GM19463 (cell line): ENCODE results near the gene SH3RF3.

Source experiments
- ATAC-seq: cut with Tn5 transposase; IDR thresholded peaks from one replicate; pipeline ENCODE4 v1.9.1; 2021; ENCODE audit warnings: mild to moderate bottlenecking, moderate library complexity; ENCODE audit not compliant: unreplicated experiment

SH3RF3 gene

DNA sequence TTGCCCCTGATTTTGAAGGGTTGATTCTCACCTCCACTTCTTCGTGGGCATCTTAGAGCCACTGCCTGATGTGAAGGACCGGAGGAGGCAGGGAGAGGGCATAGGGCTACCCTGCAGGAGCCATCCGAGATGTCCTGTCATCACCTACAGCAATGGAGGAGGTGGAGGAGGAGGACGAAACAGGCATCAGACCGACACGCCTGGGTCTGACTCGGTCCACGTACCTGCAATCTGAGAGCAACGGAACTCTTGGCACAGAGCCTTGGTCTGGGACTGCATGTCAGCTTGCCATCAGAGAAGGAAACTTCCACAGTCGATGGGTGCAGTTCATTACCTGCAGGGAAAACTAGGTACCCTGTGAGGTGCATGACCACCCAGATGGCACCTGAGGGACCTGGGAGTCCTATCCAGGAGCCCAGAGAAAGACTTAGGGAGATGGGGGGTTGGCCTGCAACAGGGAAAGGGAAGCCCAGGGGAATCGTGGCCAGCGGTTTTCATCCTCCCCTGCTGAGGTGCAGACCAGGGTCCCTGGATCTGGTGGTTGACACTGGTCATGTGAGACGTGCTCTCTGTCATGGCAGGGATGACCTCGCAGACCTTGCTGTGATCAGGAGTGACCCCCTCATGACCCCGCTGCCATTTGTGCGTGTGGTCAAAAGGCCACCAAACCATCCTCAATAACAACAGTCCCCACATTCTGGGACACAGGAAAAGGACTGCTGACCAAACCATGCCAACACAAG, 293.9 kb downstream of the SH3RF3 start:
- no peak for ATAC-seq

DNA sequence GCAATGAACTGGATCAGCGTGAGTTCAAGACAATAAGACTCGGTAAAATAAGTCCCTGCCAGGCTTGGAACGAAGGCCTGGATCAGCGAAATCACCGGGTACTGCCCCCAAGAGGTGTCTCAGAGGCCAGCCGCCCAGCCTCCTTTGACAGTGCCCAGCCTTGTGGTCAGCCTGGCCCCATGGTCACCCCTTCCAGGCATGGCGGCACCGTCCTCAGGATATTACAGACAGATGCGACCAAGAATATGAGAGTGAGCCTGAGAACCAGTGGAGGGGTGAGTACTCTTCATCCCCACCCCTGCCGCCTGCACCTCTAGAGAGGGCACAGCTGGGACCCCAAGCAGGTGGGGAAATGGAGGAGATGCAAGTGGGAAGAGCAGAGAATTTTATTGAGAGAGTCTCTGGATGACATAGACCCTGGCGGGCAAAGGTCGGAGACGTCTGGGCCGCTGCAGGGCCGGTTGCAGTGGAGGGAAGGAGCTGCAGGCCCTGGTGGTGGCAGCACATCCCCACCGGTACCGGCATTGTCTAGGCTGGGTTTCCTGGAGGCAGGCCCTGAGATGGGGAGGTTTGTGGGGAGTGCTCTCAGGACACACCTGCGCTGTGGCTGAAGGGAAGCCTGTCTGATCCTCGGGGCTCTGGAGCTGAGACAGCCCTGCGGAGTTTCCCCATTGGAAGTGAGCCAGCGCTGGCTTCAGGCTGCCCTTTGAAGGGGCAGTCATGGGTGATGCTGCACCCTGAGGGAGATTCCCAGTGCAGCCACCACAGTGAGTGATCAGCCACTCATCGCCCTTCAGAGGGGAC, 294.8 kb downstream of the SH3RF3 start:
- no peak for ATAC-seq

DNA sequence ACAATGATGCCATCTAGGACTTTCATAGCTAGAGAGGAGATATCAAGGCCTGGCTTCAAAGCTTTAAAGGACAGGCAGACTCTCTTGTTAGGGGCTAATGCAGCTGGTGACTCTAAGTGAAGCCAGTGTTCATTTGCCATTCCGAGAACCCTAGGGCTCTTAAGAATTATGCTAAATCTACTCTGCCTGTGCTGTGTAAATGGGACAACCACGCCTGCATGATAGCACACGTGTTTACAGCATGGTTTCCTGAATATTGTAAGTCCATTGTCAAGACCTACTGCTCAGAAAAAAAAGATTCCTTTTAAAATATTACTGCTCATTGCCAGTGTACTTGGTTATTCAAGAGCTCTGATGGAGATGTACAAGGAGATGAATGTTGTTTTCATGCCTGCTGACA, 296.4 kb downstream of the SH3RF3 start:
- ATAC-seq, result no peak

DNA sequence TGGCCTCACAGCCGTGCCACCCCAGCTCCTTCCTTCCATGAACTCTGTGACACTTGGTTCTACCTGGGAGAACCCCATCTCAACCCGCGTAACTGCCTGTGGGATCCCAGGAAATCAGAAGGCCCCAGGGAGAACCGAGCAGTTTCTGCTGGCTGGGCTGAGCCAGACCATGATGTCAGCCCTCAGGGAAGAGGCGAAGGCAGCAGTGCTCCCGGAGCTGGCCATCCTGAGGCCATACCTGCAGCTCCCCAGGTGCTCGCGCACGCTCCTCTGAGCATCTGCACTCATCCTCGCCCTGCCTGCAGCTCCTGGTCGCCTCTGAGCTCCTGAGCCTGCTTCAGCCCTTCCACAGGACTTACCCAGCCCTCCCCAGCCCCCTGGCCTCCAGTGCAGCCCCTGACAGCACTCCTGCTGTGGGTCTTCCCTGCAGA, 298.7 kb downstream of the SH3RF3 start:
- ATAC-seq, result no peak

DNA sequence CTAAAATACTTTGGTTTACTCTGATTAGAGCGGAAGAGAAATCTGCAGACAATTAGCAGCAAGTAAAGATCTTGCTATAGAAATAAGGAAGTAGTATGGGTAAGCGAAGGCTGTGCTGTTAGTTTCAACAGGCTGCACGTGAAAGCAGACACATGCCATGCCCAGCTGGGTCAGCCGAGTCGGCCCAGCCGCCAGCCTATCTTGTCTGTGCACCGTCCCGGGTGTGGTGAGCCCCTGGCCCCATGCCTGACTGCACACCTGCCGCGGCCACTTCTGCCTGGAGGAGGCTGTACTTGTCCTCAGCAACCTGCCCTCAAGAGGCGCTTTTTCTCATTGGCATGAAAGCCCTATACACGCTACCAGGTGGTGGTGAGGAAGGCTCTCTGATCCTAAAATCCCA, 299.3 kb downstream of the SH3RF3 start:
- no peak for ATAC-seq

DNA sequence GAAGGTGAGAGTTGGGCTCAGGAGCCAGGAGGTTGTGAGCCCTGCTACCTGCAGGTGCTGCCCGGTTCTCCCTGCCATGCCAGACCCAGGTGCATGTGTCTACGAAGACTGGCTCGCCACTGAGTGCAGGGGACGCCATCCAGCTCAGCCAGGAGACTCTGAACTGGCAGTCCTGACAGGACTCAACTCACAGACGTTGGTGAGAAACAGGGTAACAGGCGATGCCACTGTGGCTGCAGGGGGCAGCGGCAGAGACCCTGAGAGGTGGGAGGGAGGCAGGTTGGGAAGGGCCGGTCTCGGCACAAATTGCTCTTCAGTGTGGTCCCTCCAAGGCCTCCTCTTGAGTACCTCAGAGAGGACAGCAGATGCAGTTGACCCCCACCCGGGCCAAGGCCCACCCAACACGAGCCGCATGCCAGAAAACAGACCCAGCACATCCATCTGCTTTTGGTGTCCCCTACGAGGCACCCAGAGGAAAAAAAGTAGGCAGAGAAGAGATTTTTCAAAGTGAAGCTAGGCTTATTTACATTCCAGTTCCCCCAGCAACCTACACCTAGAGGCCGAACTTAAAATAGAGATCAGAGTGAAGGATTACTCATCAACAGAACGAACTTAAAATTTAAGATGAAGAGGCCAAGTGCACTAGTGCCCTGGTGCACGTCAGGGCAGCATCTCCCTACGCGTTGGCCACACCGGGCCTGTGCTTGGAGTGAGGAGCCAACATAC, 300.0 kb downstream of the SH3RF3 start:
- ATAC-seq, result no peak

DNA sequence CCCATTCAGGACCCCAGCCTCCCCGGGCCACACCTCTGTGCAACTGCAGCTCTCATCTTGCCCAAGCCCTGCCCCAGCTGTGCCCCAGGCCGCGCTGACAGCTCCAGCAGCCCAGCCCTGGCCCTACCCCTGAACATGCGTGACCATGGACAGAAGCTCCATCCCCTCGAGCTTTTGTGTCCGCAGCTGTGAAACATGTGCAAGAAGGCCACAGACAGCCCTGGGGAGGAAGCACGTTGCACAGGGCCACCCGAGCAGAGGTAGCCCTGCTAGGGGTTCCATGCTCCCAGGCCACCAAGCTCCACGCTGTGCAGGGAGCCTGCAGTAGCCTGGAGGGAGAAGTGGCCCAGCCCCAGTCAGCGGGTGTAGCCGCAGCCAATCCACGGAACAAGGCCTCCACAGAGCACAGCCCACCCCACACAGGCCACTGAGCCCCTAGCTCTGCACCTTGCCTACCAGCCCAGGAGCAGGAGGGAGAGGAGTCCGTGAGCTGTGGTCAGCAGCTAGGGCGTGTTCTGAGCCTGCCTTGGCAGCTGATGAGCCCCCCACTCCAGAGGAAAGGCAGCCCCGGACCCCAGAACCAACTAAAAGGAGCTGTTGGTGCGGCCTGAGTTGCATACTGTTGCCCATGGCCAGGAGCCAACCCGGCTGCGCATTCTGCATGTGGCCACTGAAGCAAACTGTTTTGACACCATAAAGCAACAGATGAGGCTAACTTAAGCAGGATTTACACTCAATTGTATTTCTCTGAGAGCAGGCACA, 300.7 kb downstream of the SH3RF3 start:
- ATAC-seq, result no peak

DNA sequence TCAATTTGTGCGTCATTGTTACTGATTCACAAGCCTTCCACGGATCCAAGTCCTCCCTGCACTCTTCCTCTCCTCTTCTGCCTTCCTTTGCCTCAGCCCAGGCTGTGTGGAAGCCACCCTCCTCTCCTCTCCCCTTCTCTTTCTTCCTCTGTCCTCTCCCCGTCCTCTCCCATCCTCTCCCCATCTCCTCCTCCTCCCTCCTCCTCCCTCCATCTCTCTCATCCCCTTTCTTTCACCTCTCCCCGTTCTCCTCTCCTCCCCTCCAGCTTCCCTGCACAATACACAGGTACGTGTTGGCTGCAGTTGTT, 301.3 kb downstream of the SH3RF3 start:
- ATAC-seq, result no peak

DNA sequence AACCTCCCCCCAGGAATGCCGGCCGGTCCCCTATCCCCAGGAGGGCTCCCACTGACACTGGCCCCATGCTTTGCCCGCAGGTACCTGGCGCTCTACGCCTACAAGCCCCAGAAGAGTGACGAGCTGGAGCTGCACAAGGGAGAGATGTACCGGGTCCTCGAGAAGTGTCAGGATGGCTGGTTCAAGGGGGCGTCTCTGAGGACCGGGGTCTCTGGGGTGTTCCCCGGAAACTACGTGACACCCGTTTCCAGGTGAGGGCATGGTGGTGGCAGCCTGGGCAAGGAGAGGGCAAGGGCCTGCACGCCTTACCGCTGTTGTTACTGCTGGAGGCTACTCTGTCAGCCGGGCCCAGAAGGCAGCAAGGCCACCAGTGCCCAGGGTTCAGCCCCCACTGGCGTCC, 303.4 kb downstream of the SH3RF3 start:
- ATAC-seq, result no peak

DNA sequence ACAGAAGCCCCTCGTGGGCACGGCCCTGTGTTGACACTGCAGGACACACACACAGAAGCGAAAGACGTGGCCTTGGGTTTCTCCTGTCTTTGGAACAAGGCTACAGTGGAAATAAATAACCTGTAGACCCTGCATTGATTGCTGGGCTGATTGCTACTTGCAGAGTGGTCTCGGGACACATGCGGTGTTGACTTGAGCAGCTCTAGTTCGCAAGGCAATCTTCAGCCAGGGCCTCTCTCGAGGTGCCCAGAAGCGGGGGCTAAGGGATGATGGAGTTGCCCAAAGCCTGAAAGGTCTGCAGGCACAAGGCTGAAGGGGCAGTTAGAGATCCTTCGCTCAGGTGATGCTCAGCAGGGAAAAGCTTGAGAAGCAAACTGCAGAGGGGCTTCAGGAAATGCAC, 304.5 kb downstream of the SH3RF3 start:
- ATAC-seq, result no peak

DNA sequence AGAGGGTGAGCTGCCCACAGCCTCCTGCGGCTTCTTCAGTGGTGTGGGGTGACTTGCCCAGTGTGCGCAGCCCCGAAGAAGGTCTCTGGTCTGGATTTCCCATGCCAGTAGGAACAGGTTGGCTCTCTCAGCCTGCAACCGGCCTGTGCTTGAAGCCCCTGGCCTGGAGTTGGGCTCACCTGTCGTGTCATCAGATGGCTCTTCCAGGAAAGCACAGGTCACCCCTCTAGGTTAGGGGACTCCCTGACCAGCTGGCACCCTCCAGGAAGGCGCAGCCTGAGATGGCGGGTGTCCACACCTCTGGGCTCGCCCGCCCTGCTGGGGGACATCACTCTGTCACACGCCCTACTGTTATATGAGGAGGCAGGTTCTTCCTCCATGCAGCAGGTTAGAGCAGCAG, 304.9 kb downstream of the SH3RF3 start:
- no peak for ATAC-seq

DNA sequence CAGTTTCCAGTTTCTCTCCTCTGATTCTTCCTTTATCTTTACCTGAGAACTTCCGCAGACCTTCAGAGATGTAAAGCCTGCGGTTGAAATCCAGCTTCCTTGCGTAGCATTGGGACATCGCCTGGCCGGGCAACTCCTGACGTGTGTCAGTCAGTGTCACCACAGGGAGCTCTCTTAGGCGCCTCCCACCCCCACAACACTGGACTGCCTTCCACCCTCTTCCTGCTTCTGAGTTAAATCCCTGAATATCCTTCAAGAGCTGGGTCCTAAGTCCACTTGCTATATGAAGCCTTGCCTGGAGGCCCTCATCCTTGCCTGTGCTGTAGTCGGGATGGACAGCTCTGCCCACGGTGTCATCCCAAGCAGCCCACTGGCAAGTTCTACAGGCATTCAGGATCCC, 305.3 kb downstream of the SH3RF3 start:
- no peak for ATAC-seq

DNA sequence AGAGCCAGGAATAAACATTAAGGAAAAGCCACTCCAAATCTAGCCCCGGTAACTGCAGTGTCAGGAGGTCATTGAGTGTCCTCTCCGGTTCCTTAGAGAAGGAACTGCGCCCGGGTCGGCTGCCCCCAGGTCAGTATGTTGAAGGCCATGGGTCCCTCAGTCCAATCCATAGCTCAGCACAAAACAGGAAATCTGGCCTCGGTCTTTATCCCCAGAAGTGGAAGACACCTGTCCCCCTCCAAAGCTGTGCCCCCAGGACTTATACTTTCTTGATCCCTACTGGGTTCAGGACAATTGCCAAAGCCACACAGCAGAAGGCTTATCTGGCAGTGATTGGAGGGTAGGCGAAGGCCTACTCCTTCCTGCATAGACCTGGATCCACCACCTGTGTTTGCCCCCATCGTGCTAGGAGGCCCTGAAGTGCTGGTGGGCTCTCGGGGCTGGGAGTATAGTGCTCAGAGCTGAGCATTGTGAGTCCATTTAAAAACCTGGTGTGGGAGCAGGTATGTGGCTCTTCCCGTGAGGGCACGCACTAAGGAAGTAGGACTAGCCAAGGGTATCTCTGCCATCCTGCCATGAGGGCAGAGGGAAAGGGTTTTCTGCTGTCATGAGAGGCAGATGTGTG, 306.2 kb downstream of the SH3RF3 start:
- no peak for ATAC-seq

DNA sequence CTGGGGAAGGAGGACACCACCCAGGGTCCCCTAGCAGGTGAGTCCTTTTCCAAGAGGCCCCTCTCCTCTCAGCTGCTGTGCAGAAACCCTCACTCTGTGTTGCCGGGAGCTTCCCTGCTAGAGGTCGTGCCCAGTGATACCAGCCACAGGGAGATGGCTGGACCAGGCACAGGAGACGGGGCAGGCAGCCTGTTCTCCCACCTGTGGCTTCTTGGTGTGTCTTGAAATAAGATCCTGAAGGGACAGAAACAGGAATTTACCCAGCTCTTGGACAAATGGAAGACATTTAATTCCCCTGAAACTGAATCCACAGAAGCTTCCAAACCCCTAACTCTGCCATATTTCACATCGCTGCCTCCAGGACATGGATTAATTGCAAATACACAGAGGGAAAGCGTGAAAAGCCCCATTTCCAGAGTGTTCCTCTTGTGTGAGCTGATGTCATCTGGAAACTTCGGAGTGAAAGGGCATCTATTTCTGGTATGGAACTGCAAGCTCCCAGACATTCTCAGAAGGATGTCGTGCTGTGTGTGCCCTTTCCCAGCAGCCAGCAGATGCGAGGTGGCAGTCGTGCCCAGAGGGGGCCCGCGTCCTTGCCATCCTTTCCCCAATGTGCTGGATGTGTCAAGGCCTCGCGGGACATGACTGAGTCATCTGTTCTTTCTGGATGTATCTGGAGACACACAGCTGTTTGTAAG, 307.0 kb downstream of the SH3RF3 start:
- no peak for ATAC-seq

DNA sequence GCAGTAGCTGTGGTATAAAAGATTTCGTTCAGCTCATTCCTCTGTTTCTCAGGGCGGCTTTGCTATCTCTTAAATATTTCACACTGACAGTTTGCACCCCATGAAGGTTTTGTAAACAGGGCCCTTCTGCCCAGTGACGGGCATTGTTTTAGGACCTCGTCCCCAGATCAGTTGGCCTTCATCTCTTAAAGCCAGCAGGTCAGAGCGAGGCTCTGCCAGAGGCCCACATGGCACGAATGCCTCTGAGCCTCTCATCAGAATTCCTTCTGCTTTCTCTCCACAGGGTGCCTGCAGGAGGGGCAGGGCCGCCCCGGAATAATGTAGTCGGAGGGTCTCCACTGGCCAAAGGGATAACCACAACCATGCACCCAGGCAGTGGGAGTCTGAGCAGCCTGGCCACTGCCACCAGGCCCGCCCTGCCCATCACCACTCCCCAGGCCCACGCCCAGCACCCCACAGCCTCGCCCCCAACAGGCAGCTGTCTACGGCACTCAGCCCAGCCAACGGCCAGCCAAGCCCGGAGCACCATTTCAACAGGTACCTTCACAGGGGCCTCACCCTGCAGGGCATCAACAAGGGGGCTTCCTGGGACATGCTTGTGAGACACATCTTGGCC, 307.7 kb downstream of the SH3RF3 start:
- no peak for ATAC-seq

DNA sequence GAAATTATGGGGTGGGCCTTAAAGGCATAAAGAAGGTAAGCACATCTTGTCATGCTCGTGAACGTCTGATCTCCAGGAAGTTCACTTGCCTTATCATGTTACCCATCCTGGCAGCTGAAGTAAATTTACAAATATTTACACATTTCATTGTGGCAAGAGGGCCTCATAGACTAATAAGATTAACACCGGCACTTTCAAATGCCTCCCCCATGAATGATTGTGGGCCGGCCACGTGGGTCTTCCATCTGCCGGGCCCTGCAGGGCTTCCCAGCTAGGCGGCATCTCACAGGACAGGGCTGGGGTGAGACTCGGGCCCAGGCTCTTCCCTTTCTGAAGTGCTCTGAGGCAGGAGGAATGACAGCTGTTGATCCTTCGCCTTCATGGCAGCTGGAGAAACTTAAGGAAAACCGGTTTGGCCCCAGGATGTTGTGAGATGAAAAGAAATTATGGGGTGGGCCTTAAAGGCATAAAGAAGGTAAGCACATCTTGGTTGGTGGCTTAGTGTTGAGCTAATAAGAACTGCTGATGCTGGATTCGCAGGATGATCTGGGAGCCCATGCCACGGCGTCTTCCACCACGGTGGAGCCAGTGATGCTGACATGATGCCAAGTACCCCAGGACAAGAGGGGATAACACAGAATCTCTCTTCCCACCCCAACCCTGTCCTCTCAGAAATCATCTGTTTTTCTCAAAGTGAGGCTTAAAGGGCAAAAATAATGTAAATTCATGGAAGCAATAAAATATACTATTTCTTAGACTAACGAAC, 308.5 kb downstream of the SH3RF3 start:
- ATAC-seq, result no peak

DNA sequence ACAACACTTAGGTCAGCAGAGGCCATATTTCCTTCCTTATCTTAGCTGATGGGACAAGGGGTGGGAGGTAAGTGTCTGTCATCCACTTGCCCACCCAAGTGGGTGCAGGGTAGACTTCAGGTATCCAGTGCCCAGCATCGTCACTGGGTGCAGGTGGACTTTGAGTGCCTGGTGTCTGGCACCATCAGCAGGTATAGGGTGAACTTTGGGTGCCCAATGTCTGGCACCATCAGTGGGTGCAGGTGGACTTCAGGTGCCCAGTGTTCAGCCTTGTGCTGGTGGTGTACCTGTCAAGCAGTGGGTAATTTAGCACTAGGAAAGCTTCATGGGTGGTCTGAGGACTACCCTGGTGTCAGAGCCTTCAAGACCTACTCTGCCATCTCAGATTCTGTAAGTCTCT, 309.1 kb downstream of the SH3RF3 start:
- ATAC-seq, result no peak

DNA sequence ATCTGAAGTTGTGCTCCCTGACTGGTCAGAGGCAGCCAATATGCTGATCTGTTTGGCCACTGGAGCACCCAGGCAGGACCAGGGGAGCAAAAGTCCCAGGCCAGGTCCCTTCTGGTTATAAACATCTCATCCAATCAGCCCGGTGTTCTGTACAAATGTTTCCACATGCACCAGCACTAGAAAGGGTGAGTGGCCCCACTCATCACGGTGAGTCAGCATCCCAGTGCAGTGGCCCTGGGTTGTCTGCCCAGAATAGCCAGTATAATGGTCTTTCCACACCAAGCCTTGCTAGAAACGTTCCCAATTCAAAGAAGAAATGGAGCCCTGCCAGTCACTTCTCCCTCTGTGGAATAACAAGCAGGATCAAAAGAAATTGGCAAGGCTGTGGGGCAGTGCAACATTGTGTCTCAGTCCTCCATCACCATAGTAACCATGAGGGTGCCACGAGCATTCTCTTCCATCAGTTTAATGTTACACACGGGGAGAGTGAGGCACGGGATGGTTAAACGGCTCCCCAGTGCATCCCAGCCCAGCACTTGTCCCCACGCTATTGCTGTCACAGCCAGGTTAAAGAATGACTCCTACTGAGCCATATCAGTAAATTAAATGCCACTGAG, 309.9 kb downstream of the SH3RF3 start:
- ATAC-seq, result no peak

DNA sequence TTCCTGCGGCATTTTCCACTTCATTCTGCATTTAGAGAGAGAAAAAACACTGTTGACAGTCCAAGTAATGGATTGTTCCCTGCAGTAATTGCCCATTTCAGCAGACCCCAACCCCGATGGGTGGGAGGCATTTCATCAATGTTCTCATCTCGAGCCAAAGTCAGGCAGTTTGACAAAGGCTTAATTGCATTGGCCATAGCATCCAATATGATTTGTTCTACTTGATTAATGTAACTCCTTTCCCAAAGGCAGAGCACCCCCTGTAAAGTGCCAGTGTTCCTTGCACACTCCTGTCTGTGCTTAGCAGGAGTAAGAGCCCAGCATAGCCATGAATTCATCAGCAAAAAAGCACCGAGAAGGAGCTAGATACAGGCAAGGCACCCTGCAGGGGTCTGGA, 310.4 kb downstream of the SH3RF3 start:
- no peak for ATAC-seq
